HG03571 (cell line): ENCODE measurements around the gene TRRAP.

Source experiments
- ATAC-seq: cut with Tn5 transposase; IDR thresholded peaks from one replicate; pipeline ENCODE4 v1.9.1; 2021; ENCODE audit not compliant: unreplicated experiment

Gene TRRAP

DNA sequence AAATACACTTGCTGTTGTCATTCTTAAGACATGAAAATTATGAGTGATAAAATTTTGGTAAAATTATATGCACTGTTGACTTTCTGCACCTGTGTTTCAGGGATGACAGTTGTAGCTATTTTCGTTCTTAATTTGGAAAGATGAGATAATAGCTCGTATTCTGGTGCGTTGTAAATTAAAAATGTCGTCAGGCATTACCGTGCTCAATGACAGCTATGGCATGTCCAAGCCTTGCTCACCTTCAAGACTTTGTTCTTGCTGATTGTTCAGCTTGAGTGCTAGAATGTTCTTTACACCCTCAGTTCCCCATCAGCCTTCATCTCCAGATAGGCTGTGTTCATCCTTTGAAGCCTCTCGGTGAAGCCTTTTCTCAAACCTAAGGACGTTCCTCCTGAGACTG lies 21.5 kb downstream of the TRRAP start:
- ATAC-seq, result no peak

DNA sequence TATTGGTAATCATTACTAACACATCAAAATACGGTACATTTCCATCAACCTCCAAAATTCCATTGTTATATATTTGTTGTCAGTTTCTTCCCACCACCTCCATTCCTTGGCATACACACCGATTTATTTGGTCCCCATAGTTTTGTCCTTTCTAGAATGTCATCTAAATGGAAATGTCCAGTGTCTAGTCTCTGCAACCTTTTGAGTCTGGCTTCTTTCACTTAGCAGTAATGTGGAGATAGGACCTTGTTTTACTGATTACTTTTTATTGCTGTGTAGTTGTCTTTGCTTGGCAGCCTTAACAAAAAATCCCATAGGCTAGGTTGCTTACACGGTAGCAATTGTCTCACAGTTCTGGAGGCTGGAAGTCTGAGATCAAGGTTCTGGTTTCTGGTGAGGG lies 22.5 kb downstream of the TRRAP start:
- no peak for ATAC-seq

DNA sequence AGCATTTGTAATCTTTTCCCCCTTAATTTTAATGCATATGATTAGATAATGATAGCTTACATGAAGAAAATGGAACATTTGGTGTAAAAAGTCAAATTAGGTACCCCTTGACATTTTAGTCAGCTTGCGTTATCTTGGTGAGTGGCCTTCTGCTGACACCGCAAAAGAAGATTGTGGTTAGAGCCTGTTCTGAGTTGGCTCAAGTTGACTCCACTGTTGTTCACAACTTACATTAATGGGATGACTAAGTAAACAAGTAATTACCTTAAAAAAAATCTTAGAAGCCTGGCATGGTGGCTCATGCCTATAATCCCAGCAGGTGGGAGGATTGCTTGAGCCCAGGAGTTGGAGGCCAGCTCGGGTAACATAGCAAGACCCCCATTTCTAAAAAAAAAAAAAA lies 24.2 kb downstream of the TRRAP start:
- no peak for ATAC-seq

DNA sequence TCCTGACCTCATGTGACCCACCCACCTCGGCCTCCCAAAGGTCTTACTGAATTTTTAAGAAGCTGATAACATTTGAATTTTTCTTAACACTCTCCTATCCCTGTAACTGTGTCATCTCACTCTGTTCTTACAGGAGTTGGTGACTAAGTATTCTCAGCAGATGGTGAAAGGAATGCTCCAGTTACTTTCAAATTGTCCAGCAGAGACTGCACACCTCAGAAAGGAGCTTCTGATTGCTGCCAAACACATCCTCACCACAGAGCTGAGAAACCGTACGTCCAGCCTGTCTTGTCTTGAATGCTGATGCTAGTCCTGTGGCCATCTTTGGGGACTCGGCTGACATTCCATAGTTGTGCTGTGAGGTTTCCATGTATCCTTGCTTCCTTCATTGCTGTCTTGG lies 24.9 kb downstream of the TRRAP start:
- no peak for ATAC-seq

DNA sequence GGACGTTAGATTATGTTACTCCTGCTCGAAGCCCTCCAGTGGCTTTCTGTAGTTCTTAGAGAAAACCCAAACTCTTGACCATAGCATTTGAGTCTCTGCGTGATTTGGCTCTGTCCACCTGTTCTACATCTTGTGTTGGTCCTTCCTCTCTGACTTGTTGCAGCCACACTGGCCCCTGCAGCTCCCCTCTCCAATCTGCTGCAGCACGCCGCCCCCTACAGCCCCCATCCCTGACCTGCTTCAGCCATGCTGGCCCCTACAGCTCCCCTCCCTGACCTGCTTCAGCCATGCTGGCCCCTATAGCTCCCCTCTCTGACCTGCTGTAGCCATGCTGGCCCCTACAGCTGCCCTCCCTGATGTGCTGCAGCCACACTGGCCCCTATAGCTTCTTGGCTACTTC lies 29.2 kb downstream of the TRRAP start:
- no peak for ATAC-seq

DNA sequence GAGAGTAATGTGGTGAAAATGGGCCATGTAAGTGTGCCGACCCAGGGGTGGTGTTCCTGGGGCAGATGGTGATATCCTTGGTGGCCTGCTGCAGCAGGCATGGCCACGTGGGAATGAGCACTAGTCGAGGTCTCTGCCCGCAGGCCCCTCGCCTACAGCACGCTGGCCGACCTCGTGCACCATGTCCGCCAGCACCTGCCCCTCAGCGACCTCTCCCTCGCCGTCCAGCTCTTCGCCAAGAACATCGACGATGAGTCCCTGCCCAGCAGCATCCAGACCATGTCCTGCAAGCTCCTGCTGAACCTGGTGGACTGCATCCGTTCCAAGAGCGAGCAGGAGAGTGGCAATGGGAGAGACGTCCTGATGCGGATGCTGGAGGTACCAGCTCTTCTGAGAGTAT lies 30.3 kb downstream of the TRRAP start:
- no peak for ATAC-seq

DNA sequence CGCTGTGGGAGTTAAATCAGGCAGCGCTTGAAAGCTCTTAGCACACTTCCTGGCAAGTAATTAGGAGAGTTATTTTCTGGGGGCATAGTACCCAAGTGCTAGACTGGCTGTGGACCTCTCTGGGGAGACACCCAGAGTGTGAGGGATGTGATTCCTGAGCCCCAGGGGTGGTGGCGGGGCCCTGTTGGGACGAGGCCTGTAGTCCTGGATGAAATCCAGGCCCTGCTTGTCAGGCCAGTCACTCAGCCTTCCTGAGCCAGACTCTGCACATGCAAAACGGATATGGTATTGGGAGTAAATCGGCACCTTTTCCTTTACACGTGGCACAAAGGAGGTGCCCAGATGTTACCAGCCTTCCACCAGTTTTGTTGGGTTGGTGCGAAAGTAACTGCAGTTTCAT lies 31.2 kb downstream of the TRRAP start:
- no peak for ATAC-seq

DNA sequence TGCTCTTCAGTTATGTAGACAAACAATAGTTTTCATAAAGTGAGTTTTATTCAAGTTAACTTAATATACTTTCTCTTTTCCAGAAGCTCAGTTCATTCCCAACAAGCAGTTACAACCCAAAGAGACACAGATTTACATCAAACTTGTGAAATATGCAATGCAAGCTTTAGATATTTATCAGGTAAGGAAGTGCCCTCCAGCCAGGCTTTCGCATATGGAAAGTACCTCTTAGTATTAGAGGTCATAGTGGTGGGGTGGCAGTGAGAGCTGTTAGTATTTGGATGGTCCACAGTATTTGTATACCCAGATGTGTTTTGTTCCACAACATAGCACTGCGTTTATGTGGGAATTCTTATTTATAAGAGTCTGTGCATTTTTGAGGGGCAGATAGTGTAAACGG lies 32.1 kb downstream of the TRRAP start:
- ATAC-seq, result no peak

DNA sequence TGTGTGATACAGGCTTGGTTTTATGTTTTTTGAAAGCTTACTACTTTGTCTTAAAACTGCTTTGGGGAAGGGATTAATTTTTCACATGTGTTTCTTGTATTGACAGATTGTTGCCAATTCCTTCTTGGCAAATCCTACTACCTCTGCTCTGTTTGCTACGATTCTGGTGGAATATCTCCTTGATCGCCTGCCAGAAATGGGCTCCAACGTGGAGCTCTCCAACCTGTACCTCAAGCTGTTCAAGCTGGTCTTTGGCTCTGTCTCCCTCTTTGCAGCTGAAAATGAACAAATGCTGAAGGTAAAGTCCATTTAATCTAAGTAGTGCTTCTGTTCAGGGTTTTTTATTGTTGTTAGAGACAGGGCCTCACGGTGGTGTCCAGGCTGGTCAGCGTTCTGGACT lies 33.6 kb downstream of the TRRAP start:
- ATAC-seq, result no peak

DNA sequence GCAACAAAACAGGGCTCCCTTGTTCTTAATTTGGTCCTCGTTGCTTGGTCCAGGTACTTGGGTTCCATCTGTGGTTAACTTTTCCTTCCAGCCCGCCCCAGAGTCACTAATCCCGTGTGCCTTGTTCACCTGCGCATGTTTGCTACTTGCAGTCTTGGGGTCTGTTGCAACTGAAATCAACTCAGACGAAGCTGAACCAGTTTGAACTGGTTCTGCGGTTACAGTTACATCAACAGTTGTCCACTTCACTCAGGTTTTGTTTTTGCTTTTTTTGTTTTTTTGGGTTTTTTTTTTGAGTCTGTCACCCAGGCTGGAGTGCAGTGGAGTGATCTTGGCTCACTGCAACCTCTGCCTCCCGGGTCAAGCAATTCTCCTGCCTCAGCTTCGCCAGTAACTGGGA lies 34.7 kb downstream of the TRRAP start:
- no peak for ATAC-seq

DNA sequence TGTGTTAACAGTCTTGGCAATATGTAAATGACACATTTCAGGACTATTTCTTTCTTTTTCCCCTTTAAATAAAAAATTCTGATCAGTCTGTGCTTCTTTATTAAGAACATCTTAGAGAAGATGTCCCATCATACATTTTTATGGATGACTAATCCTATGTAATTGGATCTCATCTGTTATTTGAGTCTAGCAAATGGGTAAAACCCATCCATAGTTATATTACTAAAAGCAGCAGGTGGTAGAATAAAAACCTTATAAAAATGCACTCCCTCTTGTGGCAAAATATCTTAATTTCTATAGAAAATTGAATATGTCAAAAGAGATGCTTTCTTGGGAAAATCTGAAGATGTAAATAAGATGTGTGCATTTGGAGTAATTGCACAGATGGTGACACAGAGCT lies 35.3 kb downstream of the TRRAP start:
- ATAC-seq, result no peak

DNA sequence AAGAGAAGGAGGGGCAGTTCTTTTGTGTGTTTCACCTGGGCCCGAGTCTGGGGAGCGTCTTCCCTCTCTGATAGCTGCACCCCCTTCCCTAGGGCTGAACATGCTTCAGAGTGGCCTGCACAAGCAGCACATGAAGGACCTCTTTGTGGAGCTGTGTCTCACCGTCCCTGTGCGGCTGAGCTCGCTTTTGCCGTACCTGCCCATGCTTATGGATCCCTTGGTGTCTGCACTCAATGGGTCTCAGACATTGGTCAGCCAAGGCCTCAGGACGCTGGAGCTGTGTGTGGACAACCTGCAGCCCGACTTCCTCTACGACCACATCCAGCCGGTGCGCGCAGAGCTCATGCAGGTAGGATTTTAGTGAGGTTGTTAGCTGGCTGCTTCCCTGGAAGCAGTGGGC lies 39.0 kb downstream of the TRRAP start:
- no peak for ATAC-seq

DNA sequence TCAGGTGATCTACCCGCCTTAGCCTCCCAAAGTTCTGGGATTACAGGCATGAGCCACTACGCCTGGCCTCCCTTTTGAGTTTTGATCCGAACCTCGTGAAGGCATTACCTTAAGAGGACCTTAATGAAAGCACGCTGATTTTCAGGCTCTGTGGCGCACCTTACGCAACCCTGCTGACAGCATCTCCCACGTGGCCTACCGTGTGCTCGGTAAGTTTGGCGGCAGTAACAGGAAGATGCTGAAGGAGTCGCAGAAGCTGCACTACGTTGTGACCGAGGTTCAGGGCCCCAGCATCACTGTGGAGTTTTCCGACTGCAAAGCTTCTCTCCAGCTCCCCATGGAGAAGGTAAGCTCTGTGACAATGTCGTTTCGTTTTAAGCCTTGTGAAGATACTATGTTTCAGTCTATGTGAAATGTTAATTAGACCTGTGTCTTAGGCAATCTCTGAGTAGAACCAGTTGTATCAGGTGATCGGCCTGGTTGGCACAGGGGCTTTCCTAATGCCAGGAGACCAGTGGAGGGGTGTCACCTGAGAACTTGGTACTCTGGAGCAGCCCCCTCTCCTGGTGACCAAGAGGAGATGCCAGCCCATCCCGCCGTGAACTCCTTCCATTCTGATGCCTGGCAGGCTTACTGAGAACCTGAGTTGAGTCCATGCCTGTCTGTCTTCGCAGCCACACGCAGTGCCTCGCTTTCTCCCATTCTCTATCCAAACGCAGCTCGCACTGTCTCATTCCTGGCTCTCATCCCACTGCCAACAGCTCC lies 43.5 kb downstream of the TRRAP start:
- no peak for ATAC-seq

DNA sequence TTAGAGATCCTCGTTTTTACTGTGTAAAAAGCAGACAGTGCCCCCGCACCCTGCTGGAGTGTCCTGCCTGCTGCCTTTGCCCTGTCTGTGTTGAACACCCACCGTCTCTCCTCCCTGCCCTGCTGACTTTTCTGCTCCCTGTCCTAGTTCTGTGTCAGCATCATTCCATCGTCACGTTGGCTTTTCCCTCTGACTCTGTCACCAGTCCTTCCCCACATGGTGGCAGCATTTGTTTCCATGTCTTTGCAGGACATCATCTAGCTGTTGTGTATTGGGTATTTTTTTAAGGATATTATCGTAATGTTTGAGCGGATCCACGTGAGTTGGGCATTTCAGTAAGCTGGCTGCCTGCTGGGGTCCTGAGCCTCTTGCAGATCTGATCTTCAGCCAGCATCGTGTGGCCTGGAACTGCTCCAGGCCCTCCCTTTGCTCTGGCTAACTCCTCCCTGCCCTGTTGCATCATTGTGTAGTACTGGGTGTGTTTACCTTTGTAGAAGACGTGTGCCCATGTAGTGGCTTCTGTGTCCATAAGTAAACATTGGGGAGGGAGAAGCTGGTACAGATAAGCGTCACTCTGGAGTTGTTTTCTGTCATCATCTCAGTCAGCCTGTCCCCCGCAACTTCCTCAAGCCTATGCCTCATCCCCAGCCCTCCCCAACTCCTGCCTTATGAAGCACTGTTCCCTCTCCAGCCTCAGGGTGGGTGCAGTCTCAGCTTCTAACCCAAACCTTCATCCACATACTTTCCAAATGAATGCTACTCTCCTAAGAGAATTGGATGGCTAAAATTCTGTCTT lies 44.3 kb downstream of the TRRAP start:
- no peak for ATAC-seq

DNA sequence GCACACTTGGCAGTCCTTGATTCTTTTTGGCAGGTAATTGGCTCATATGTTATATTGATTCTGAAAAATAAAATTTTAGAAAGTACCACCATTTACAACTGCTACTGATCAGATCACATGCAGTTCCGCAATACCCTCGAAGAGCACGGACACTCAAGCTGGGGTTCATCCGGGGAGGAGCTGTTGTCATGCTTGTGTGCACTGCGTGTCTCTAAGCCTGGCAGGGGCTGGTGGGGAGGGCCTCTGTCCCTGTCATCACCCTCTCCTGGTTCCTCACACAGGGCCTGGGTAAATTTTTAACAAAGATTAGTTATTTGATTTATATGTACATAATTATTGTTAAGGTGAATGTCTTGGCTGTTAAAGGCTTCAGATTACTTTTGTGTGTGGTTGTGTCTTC lies 45.2 kb downstream of the TRRAP start:
- no peak for ATAC-seq

DNA sequence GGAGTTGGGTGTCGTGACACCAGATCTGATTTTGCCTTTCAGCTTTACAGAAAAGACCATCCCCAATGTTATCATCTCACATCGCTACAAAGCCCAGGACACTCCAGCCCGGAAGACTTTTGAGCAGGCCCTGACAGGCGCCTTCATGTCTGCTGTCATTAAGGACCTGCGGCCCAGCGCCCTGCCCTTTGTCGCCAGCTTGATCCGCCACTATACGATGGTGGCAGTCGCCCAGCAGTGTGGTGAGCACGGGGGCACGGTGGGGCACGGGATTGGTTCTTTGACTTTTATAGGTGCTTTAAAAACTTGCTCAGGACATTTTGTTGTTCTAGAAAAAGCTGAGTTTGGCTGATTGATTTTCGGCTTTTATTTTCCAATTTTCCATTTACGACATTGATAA lies 48.8 kb downstream of the TRRAP start:
- no peak for ATAC-seq

DNA sequence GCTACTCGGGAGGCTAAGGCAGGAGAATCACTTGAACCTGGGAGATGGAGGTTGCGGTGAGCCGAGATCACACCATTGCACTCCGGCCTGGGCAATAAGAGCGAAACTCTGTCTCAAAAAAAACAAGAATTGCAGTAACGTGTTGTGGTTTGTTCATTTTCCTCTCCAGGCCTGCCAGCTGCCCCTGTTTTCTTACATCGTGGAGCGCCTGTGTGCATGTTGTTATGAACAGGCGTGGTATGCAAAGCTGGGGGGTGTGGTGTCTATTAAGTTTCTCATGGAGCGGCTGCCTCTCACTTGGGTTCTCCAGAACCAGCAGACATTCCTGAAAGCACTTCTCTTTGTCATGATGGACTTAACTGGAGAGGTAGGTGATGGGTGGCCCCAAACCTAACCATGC lies 52.1 kb downstream of the TRRAP start:
- ATAC-seq, result peak; percentile 8

DNA sequence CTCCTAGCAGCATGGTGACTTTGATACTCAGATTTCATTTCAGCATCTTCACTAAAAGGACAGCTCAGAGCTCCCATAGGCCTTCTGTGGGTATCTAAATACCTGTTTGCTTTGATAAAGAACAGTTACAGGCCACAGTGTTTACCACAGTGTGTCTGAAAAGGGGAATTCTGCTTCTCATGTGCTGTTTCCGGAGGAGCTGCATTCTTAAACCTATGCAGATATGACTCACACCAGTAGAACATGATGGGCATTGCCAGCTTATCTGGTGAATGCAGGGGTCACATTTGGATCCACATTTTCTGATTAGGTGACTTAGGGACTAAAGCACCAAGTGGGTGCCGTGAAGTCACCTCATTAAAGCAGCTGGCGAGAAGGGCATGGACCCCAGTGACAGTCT lies 52.6 kb downstream of the TRRAP start:
- peak; percentile 74 for ATAC-seq

DNA sequence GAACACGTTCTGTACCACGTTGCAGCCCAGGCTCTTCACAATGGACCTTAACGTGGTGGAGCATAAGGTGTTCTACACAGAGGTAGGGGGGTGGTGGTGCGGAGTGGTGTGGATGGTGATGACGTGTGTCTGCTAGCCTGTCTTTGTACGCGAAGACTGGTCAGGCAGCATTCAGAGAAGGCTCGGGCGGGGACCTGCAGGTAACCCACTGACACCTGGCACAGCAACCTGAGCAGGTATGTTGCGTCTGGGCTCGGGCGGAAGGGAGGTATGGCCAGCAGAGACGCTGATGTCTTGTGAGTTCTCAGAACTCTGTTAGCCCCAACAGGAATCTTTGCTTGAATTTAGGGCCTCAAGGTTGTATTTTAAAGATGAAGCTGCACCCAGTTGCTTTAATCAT lies 55.0 kb downstream of the TRRAP start:
- no peak for ATAC-seq

DNA sequence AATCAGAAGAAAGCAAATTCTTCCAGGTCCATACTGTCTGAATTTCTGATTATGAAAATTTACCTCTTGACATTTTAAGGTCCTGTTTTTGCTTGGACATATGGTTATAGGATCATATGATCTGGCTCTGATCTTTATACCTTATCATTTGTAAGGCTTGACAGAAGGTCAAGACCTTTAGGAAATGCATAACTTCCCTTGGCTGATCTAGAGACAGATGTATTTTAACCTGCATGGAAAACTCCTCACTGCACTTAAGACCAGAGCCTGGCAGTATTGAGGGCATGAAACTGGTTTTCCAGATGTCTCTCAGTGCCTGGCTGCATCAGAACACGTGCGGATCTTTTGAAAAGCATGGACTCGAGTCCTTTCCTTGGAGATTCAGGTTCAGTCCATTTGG lies 55.9 kb downstream of the TRRAP start:
- no peak for ATAC-seq

DNA sequence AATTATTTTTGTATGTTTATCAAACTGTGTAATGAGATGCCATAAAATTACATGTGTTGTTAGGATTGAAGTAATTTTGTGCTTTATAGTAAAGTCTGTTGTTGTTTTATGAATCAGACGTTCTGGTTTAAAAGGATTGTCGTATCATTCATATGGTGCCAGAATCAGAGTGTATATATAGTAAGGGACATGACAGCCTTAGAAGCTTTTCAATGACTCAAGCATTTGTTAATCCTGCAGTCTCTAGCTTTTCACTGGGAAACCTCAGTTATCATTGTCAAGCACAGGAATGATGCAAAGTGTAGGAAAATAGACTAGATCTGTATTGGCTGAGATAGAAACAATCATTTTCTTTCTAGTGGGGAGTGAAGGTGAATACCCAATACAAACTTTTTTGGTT lies 57.5 kb downstream of the TRRAP start:
- ATAC-seq, result no peak

DNA sequence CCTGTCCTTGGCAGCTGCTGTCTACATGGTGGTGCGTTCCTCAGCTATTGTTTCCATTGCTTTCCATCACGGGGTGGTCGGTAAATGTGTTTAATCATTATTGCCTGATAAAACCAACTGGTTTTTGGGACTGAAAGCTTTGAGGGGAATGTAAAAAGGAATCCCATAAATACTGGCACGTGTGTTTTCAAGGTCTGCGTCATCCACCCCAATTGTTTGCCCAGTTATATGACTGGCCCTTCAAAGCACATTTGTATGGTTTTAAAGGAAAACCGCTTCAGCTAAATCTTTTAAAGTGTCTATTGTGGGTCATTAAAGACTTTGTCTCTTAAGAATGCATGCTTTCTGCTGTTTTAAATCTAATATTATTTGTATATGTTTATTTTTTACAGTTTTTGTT lies 65.0 kb downstream of the TRRAP start:
- ATAC-seq, result no peak

DNA sequence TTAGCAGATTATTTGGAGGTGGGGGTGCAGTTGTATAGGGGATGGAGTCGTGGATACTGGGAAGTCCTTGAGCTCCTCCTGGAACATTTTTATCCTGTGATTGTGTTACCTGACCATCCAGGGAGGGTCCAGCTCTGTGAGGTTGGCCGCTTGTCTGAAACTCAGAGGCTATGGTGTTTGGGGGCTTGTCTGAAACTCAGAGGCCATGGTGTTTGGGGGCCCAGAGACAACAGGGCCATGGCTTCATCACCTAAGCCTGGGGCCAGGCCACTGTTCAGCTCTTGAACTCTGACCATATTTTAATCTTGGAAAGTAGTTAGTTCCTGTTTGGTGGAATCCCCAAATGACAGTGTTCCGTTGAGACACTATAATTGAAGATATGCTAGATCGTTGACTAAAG lies 66.1 kb downstream of the TRRAP start:
- ATAC-seq, result no peak
